Mesothelial cell of epicardium (in vitro differentiated cells): ENCODE results near the gene MOB3A. TPM values are rescaled to one million over a fixed set of nuclear protein-coding genes. Genes with fewer than 3 reads are reported as not detected.

Experiments used
- DNase-seq, 2 experiments: peaks; one replicate each; pipeline ENCODE4 v3.0.0; 2021; ENCODE audit warnings: low spot score in 2 of 2; ENCODE audit not compliant: unreplicated experiment in 2 of 2
- H3K27ac Mint-ChIP-seq: 2 replicates; pipeline ENCODE4 v1.8.0; 2021; ENCODE audit warnings: mixed read lengths
- H3K27me3 Mint-ChIP-seq: 2 replicates; pipeline ENCODE4 v1.8.0; 2021; ENCODE audit warnings: low read depth, mixed read lengths
- H3K36me3 Mint-ChIP-seq: 2 replicates; pipeline ENCODE4 v1.8.0; 2021; ENCODE audit warnings: mixed read lengths
- H3K4me1 Mint-ChIP-seq: 2 replicates; pipeline ENCODE4 v1.8.0; 2021; ENCODE audit warnings: mixed read lengths
- H3K4me3 Mint-ChIP-seq: 2 replicates; pipeline ENCODE4 v1.8.0; 2021; ENCODE audit warnings: mild to moderate bottlenecking, moderate library complexity, mixed read lengths
- H3K9me3 Mint-ChIP-seq: 2 replicates; pipeline ENCODE4 v1.8.0; 2021; ENCODE audit warnings: mixed read lengths
- total RNA-seq: library from RNA; stranded (reverse); gene quantifications from 3 replicates; pipeline ENCODE4 v1.2.1, GENCODE V29; 2021
- TF ChIP-seq, protein P1 (sequence below): fragments of 200-600 bp; sonication (generic); IDR thresholded peaks from one replicate; pipeline ENCODE4 v1.5.0; 2021; ENCODE audit warnings: antibody characterized with exemption; ENCODE audit not compliant: unreplicated experiment

The MOB3A gene
- total RNA-seq, 1 donor from 2014 or later: 34.7 TPM

DNA sequence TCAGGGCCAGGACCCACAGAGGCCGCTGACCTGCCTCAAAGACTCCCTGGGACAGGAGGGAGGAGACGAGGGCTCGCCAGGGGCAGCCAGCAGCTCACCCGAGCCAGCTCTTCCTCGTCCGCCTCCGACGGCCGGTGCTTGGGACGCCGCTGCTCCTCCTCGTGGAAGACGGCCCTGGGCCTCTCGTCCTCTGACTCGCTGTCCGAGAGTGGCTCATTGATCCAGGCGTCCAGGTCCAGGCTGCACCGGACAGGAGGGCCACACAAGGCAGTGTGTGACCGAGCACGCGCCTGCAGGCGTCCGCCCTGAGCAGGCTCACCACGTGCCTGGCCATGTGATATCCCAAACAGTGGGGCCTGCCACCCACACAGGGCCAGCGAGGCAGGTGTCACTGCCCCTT, 20.4 kb upstream of the MOB3A start:
- TF ChIP-seq, protein P1, sequence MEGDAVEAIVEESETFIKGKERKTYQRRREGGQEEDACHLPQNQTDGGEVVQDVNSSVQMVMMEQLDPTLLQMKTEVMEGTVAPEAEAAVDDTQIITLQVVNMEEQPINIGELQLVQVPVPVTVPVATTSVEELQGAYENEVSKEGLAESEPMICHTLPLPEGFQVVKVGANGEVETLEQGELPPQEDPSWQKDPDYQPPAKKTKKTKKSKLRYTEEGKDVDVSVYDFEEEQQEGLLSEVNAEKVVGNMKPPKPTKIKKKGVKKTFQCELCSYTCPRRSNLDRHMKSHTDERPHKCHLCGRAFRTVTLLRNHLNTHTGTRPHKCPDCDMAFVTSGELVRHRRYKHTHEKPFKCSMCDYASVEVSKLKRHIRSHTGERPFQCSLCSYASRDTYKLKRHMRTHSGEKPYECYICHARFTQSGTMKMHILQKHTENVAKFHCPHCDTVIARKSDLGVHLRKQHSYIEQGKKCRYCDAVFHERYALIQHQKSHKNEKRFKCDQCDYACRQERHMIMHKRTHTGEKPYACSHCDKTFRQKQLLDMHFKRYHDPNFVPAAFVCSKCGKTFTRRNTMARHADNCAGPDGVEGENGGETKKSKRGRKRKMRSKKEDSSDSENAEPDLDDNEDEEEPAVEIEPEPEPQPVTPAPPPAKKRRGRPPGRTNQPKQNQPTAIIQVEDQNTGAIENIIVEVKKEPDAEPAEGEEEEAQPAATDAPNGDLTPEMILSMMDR: no peak
- Mint-ChIP-seq H3K27me3 (no peaks in the 10 kb centered on the region), H3K36me3 (peaks cover 39% of the 10 kb centered on the region), H3K4me1 (no peaks in the 10 kb centered on the region), H3K27ac (no peak overlapping the region), H3K9me3 (no peaks in the 10 kb centered on the region), H3K4me3 (no peak overlapping the region)
- no peak for DNase-seq

DNA sequence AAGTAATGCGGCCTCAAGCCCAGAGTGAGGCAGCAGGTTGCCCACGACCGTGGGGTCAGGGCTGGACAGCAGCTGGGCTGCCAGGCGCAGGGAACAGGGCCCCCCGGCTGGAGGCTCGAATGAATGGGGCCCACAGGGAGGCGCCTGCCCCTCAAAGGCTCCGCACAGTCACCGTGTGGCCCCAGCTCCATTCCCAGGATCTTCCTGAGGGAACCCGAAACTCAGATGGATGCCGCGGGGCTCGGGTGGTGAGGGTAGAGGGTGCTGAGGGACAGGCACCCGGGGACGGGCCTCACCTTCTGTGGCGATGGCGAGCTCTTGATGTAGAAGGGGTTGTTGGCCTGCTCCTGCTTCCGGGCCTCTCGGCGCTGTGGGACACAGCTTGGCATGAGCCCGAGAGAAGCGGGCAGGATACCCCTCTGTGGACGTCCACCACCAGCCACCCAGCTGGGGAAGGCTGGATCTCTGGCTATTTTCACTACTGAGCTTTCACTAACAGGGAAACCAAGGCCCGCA, 19.8 kb upstream of the MOB3A start:
- no peak overlapping the region for H3K27ac Mint-ChIP-seq
- TF ChIP-seq, protein P1: no peak
- no peaks in the 10 kb centered on the region for H3K4me1 Mint-ChIP-seq
- H3K9me3 Mint-ChIP-seq: no peaks in the 10 kb centered on the region
- no peak for DNase-seq
- H3K36me3 Mint-ChIP-seq: peaks cover 34% of the 10 kb centered on the region
- H3K27me3 Mint-ChIP-seq: no peaks in the 10 kb centered on the region
- no peak overlapping the region for H3K4me3 Mint-ChIP-seq

DNA sequence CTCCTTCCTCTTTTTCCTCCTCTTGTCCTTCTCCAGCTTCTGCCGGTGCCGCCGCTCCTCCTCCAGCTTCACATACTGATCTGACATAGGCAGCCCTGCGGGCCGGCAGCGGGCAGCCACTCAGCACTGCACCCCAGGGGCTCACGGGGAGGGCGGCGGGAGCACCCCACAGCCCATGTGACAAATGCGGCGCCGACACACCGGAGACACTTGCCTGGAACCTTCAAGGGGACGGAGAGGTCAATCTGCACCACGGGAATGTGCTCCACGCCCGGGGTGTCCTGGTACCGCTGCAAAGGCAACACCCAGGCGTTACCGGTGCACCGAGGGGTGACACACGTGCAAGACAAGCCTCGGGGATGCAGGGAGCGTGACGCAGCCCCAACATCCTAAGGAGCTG, 19.2 kb upstream of the MOB3A start:
- TF ChIP-seq, protein P1: no peak
- no peaks in the 10 kb centered on the region for H3K4me1 Mint-ChIP-seq
- H3K36me3 Mint-ChIP-seq: peaks cover 34% of the 10 kb centered on the region
- no peak overlapping the region for H3K27ac Mint-ChIP-seq
- no peaks in the 10 kb centered on the region for H3K27me3 Mint-ChIP-seq
- DNase-seq: no peak
- H3K4me3 Mint-ChIP-seq: no peak overlapping the region
- no peaks in the 10 kb centered on the region for H3K9me3 Mint-ChIP-seq

DNA sequence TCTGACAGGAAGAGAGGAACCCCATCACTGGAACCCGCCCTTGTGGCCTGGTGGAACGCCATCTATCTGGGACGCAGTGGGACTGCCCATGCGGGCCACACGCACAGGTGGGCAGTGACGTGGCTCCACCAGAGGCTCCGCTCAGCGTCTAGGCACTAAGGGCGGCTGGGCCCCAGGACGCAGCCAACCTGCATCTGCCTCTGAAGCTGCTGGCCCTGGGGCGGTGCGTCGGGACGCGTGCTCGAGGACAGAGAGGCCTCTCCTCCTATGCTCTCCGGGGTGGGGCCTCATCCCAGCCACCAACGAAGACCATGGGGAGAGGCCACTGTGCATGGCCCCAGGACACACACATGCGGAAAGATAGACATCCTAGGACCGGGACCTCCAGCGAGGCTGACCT, 18.7 kb upstream of the MOB3A start:
- H3K27me3 Mint-ChIP-seq: no peaks in the 10 kb centered on the region
- H3K4me3 Mint-ChIP-seq: no peak overlapping the region
- no peak for DNase-seq
- H3K4me1 Mint-ChIP-seq: no peaks in the 10 kb centered on the region
- peaks cover 34% of the 10 kb centered on the region for H3K36me3 Mint-ChIP-seq
- TF ChIP-seq, protein P1: no peak
- no peaks in the 10 kb centered on the region for H3K9me3 Mint-ChIP-seq
- H3K27ac Mint-ChIP-seq: no peak overlapping the region

DNA sequence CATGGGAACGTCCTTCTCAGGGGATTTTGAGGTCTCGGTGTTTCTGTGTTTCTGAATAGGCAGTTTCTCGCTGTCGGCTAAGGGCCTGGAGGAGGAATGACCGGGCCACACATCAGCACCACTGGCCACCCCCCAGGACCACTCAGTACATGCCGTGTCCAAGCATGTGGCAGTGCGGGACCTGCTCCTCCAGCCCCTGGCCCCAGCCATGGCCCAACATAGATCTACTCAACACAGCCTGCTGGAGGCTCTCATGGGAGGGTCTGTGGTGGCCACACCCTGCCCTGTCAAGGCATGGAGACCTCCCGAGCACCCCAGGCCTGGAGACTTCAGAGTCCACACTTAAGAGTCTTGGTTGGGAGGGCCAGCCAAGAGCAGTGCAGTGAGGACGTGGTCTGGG, 18.1 kb upstream of the MOB3A start:
- H3K27ac Mint-ChIP-seq: no peak overlapping the region
- H3K36me3 Mint-ChIP-seq: peaks cover 33% of the 10 kb centered on the region
- TF ChIP-seq, protein P1: no peak
- H3K9me3 Mint-ChIP-seq: no peaks in the 10 kb centered on the region
- H3K4me1 Mint-ChIP-seq: no peaks in the 10 kb centered on the region
- no peak overlapping the region for H3K4me3 Mint-ChIP-seq
- DNase-seq: no peak
- no peaks in the 10 kb centered on the region for H3K27me3 Mint-ChIP-seq
